ENCODE results near the gene NGFR.
"Not testable (repeated sequence)": the region's sequence is repeated elsewhere in the genome, so short reads cannot be mapped to it uniquely, and the experiment has no call there.

NGFR gene

GRCh38 chr17:49496183-49496866, 1.2 kb downstream of the NGFR start:
- DNase-seq (ENCODE audit: low read depth) = peak; percentile 47

GRCh38 chr17:49496867-49497147, 1.7 kb downstream of the NGFR start:
- no peak for DNase-seq (ENCODE audit: low read depth)

- DNase-seq (ENCODE audit: low read depth) = peak; percentile 47
Observed at GRCh38 chr17:49497148-49498028, 2.3 kb downstream of the NGFR start.

- no peak for DNase-seq (ENCODE audit: low read depth)
Observed at GRCh38 chr17:49498029-49498615, 3.0 kb downstream of the NGFR start.

DNA sequence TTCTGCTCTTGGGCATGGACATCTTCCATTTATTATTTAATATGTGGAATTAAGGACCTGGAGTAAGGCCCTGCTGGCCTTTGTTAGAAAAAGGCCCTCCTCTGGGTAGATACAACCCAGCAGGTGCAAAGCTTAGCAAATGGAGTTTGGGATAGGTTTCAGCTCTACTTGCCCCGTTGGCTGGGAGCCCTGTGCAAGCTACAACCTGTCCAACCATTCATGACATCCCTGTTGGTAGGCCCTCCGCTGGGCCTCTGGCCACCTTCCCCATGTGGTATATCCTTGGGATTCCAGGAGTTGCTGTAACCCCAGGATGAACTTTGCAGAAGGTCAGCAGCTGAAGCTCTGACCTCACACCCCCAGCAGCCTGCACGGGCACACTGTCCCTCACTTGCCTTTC, 6.4 kb downstream of the NGFR start:
- DNase-seq (ENCODE audit: low read depth) = no peak

GRCh38 chr17:49502254-49502653, 7.2 kb downstream of the NGFR start:
- no peak for DNase-seq (ENCODE audit: low read depth)

- DNase-seq (ENCODE audit: low read depth) = not testable (repeated sequence)
Observed at GRCh38 chr17:49502680-49503079, 7.6 kb downstream of the NGFR start.

- DNase-seq (ENCODE audit: low read depth) = no peak
Observed at GRCh38 chr17:49504369-49504768, 9.3 kb downstream of the NGFR start.

DNA sequence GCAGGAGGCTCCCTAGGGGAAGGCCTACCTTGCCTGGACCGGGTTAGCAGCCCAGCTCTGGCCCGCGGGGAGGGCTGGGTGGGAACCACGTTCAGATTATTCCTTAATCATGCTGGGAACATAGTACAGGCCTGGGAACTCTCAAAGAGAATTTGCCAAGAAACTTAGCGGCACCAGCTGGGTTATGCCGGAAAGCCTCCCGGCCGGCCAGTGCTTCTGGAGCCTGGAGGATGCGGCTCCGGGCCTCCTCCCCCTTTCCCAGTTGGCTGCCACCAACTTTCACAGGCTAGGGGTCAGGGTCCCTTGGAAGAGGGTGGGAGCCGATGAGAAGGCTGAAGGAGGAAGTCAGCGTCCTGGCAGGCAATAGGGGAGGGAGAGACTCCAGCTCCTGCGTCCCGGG, 10.8 kb downstream of the NGFR start:
- DNase-seq (ENCODE audit: low read depth) = no peak

DNA sequence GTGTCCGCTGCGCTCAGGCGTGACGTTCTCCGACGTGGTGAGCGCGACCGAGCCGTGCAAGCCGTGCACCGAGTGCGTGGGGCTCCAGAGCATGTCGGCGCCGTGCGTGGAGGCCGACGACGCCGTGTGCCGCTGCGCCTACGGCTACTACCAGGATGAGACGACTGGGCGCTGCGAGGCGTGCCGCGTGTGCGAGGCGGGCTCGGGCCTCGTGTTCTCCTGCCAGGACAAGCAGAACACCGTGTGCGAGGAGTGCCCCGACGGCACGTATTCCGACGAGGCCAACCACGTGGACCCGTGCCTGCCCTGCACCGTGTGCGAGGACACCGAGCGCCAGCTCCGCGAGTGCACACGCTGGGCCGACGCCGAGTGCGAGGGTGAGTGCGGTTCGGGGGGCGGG, 11.2 kb downstream of the NGFR start:
- DNase-seq (ENCODE audit: low read depth) = no peak

GRCh38 chr17:49508061-49508865, 13.2 kb downstream of the NGFR start:
- peak; percentile 48 for DNase-seq (ENCODE audit: low read depth)

DNA sequence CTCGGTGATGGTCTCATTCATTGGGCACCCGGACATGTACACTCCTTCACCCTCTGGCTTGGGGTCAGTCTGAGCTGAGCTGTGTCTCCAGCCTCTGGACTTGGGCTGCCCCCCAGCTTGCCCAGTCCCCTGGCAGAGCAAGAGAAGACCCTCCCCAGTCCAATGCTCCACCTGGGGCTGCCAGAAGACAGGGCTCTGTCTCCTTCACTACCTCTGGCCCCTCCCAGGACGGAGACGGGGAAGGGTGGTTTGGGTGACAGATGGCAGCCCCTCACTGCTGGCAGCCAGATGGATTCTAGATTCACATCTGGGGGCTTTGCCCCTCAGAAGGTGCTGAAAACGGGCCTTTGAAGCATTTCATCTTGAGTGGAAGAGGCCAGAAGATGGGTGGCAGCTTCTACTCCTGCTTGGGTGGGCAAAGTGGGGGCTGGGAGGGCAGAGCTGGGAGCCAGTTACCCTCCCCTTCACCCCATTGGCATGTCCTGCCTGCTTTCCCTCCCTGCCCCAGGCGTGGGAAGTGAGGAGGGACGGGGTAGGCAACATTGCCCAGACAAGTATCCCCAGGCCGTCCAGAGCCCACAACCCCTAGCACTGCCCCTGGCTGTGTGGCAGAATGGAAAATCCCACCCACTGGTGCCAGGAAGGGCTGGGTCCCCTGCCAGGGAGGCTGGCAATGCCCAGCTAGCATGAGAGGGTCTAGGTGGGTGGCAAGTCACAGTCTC, 13.9 kb downstream of the NGFR start:
- no peak for DNase-seq (ENCODE audit: low read depth)

GRCh38 chr17:49509588-49509917, 14.5 kb downstream of the NGFR start:
- DNase-seq (ENCODE audit: low read depth) = no peak

DNA sequence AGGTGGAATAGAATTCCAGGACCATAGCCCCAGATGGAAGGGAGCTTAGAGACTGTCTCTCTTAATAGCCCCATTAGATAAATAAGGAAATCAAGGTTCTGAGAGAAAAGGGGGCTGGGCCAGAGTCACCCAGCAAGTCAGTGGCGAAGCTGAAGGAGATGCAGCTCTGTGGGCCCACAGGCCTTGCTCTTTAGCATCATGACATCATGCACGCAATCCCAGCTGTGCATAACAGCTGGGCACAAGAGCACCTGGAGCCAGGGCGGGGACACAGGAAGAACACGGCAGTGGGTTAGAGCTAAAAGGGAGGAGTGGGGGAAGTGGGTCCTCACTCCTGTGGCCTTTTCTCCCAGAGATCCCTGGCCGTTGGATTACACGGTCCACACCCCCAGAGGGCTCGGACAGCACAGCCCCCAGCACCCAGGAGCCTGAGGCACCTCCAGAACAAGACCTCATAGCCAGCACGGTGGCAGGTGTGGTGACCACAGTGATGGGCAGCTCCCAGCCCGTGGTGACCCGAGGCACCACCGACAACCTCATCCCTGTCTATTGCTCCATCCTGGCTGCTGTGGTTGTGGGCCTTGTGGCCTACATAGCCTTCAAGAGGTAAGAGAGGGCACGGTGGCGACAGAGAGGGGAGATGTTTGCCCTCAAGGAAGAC, 15.1 kb downstream of the NGFR start:
- DNase-seq (ENCODE audit: low read depth) = no peak

DNA sequence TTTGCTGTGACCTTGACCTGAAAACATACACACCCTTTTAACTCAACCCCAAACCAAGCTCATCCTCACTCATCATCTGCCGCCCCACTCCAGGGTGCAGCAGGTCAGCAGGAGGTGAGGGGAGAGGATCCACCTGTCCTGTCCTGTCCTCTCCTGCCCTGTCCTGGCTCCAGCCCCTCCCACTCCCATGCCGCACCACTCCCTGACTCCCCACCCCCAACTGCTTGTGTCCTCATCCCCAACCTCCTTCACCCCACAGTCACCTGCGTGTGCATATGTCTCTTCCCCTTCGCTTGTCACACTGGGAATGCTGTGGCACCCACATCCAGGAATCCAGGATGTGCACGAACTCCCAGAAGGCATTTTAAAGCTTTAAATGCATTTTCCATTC, 15.6 kb downstream of the NGFR start:
- DNase-seq (ENCODE audit: low read depth) = no peak

DNA sequence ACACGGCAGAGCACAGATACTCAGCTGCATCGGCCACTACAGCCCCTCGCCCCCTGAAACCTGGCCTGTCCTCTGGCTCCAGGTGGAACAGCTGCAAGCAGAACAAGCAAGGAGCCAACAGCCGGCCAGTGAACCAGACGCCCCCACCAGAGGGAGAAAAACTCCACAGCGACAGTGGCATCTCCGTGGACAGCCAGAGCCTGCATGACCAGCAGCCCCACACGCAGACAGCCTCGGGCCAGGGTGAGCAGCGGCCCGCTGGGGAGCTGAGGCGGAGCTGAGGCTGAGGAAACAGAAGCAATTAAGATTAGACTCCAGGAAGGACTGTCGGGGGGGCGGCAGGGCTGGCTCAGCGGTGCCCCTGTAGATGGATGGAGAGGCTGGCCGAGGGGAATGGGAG, 16.7 kb downstream of the NGFR start:
- DNase-seq (ENCODE audit: low read depth) = no peak

DNA sequence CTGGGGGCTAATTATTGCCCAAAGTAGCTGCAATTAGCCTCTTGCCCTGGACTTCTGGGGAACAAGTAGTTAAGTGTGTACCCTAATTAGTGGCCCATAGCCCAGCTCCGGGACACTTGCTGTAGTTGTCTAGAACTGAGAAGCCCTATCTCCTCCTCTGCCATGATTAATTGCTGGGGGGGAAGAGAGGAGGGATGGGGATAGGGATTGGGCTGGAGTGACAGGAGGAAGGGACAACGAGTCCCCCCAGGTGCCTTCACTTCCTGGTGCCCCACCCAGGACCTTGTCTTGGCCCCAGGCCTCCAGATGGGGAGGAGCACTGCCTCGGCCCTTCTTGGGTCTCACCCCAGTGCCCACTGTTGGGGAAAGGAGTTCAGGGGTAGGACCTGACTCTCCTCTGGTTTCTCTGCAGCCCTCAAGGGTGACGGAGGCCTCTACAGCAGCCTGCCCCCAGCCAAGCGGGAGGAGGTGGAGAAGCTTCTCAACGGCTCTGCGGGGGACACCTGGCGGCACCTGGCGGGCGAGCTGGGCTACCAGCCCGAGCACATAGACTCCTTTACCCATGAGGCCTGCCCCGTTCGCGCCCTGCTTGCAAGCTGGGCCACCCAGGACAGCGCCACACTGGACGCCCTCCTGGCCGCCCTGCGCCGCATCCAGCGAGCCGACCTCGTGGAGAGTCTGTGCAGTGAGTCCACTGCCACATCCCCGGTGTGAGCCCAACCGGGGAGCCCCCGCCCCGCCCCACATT, 17.4 kb downstream of the NGFR start:
- no peak for DNase-seq (ENCODE audit: low read depth)

DNA sequence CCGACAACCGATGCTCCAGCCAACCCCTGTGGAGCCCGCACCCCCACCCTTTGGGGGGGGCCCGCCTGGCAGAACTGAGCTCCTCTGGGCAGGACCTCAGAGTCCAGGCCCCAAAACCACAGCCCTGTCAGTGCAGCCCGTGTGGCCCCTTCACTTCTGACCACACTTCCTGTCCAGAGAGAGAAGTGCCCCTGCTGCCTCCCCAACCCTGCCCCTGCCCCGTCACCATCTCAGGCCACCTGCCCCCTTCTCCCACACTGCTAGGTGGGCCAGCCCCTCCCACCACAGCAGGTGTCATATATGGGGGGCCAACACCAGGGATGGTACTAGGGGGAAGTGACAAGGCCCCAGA, 17.9 kb downstream of the NGFR start:
- no peak for DNase-seq (ENCODE audit: low read depth)

- no peak for DNase-seq (ENCODE audit: low read depth)
Observed at GRCh38 chr17:49513641-49514040, 18.5 kb downstream of the NGFR start.

DNA sequence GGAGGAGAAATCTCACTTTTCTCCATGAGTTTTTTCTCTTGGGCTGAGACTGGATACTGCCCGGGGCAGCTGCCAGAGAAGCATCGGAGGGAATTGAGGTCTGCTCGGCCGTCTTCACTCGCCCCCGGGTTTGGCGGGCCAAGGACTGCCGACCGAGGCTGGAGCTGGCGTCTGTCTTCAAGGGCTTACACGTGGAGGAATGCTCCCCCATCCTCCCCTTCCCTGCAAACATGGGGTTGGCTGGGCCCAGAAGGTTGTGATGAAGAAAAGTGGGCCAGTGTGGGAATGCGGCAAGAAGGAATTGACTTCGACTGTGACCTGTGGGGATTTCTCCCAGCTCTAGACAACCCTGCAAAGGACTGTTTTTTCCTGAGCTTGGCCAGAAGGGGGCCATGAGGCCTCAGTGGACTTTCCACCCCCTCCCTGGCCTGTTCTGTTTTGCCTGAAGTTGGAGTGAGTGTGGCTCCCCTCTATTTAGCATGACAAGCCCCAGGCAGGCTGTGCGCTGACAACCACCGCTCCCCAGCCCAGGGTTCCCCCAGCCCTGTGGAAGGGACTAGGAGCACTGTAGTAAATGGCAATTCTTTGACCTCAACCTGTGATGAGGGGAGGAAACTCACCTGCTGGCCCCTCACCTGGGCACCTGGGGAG, 19.1 kb downstream of the NGFR start:
- DNase-seq (ENCODE audit: low read depth) = peak; percentile 21
